Measurements from ENCODE around the gene AKAIN1.
A peak's percentile ranks its signal among the peaks of the same experiment; 100 is the strongest.

The AKAIN1 gene

GRCh38 chr18:5197032-5197434 is at the start of gene AKAIN1:
TSS of gene AKAIN1 (minus strand) at chr18:5197257. CDS start at chr18:5197053, 204 bp downstream.
- DNase-seq (ENCODE audit: low read depth in 2 of 2) = no peak

- no peak for DNase-seq (ENCODE audit: low read depth in 2 of 2)
Measured at GRCh38 chr18:5244941-5245340, 47.9 kb upstream of the AKAIN1 start.

GRCh38 chr18:5239447-5239846 is 42.4 kb upstream of the AKAIN1 start:
- no peak for DNase-seq (ENCODE audit: low read depth in 2 of 2)

- peak in 1 of 2 donors; percentile 7 for DNase-seq (ENCODE audit: low read depth in 2 of 2)
Measured at GRCh38 chr18:5238371-5238976, 41.4 kb upstream of the AKAIN1 start.

GRCh38 chr18:5237723-5238370 is 40.8 kb upstream of the AKAIN1 start:
- peak; percentile 58 to 79 for DNase-seq (ENCODE audit: low read depth in 2 of 2)

- DNase-seq (ENCODE audit: low read depth in 2 of 2) = no peak
Measured at GRCh38 chr18:5237083-5237722, 40.1 kb upstream of the AKAIN1 start.

GRCh38 chr18:5214583-5215351 is 17.7 kb upstream of the AKAIN1 start:
- no peak for DNase-seq (ENCODE audit: low read depth in 2 of 2)

- no peak for DNase-seq (ENCODE audit: low read depth in 2 of 2)
Measured at GRCh38 chr18:5207471-5208150, 10.6 kb upstream of the AKAIN1 start.

- DNase-seq (ENCODE audit: low read depth in 2 of 2) = no peak
Measured at GRCh38 chr18:5198311-5198710, 1.3 kb upstream of the AKAIN1 start.

GRCh38 chr18:5197461-5197860 is 404 bp upstream of the AKAIN1 start:
- DNase-seq (ENCODE audit: low read depth in 2 of 2) = no peak

GRCh38 chr18:5196253-5197031 is 615 bp downstream of the AKAIN1 start:
- DNase-seq (ENCODE audit: low read depth in 2 of 2) = no peak

- no peak for DNase-seq (ENCODE audit: low read depth in 2 of 2)
Measured at GRCh38 chr18:5195656-5196055, 1.4 kb downstream of the AKAIN1 start.

GRCh38 chr18:5180254-5180653 is 16.8 kb downstream of the AKAIN1 start:
- DNase-seq (ENCODE audit: low read depth in 2 of 2) = no peak

- DNase-seq (ENCODE audit: low read depth in 2 of 2) = no peak
Measured at GRCh38 chr18:5178519-5178918, 18.5 kb downstream of the AKAIN1 start.

- no peak for DNase-seq (ENCODE audit: low read depth in 2 of 2)
Measured at GRCh38 chr18:5175378-5175777, 21.7 kb downstream of the AKAIN1 start.

- DNase-seq (ENCODE audit: low read depth in 2 of 2) = no peak
Measured at GRCh38 chr18:5173646-5174045, 23.4 kb downstream of the AKAIN1 start.

GRCh38 chr18:5173236-5173635 is 23.8 kb downstream of the AKAIN1 start:
- DNase-seq (ENCODE audit: low read depth in 2 of 2) = no peak

- no peak for DNase-seq (ENCODE audit: low read depth in 2 of 2)
Measured at GRCh38 chr18:5167831-5168230, 29.2 kb downstream of the AKAIN1 start.

- no peak for DNase-seq (ENCODE audit: low read depth in 2 of 2)
Measured at GRCh38 chr18:5166606-5167280, 30.3 kb downstream of the AKAIN1 start.

GRCh38 chr18:5164903-5165302 is 32.2 kb downstream of the AKAIN1 start:
- DNase-seq (ENCODE audit: low read depth in 2 of 2) = no peak

All from stimulated activated CD4-positive, alpha-beta T cell treated with anti-CD3 and anti-CD28 coated beads, Interleukin-1b, Interleukin-23, amount 100 ng/mL, for 1 hour (primary cell).